ENCODE results near the gene ARHGEF28. TPM values are rescaled to one million over a fixed set of nuclear protein-coding genes. Genes with fewer than 3 reads are reported as not detected.

Gene ARHGEF28
- total RNA-seq, 2 donors from 2014 or later = 2.6 to 3.1 TPM

DNA sequence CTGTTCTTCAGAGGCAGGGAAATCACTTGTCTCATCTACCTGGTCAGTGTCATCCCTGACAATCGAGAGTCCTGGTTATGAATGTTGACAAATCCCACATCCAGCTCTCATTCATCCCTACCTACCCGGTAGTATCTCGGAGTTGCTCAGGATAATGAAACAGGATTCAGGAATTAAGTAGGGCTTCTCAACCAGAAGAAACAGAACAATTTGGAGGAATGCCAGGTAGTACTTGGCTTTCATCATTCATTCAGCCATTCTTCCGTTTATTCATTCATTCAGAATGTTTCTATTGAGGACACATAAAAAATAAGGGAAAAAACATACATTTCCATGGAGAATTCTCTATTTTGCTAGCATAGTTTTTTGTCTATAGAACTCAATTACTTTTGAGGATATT, 195.0 kb downstream of the ARHGEF28 start:
- DNase-seq (no peak), ATAC-seq (no peak)
- intact Hi-C loops (cut with DNase I) = no loop called here

- ATAC-seq = no peak
- no peak for DNase-seq
- intact Hi-C loops (cut with DNase I) = no loop called here
These were observed 196.4 kb downstream of the ARHGEF28 start for GRCh38 chr5:73822278-73822988.

DNA sequence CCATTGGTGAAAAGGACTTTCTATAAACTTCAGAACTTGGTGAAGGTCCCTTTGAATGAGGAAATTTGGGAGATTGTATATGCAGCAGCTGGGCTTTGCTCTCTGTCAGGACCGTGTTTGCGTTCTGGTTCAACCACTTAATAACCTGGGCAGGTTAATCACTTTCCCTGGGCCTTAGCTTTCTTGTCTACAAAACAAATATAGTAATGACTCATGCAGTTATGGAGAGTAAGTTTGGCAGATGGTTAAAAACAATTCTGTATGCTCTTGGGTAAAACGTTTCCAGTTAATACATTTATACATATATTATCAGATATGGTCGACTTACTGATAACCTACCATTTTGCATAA, 197.0 kb downstream of the ARHGEF28 start:
- intact Hi-C loops (cut with DNase I) = no loop called here
- ATAC-seq (no peak), DNase-seq (no peak)

- intact Hi-C loops (cut with DNase I) = no loop called here
- DNase-seq (no peak), ATAC-seq (no peak)
These were observed 197.5 kb downstream of the ARHGEF28 start for GRCh38 chr5:73823508-73823925.

DNA sequence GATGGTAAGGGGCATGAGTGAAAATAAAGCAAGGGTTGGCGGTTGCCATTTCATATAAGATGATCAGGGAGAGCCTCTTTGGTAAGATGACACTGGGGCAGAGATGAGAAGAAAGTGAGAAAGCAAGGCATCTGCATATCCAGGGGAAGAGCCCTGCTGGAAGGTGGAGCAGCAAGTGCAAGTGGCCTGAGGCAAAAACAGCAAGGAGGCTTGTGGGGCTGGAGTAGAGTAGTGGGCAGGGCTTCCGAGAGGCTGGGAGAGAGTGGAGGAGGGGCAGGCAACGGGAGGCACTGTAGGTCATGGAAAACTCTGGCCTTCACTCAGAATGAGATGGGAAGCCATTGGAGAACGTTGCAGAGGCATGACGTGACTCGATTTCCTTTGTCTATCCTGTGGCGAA, 199.2 kb downstream of the ARHGEF28 start:
- no peak for DNase-seq
- intact Hi-C loops (cut with DNase I) = no loop called here
- ATAC-seq = no peak

- DNase-seq (no peak), ATAC-seq (no peak)
- intact Hi-C loops (cut with DNase I) = no loop called here
These were observed 199.7 kb downstream of the ARHGEF28 start for GRCh38 chr5:73825736-73826135.

GRCh38 chr5:73826301-73827105, 200.5 kb downstream of the ARHGEF28 start:
- intact Hi-C loops (cut with DNase I) = no loop called here
- ATAC-seq = no peak
- no peak for DNase-seq

GRCh38 chr5:73827106-73827450, 201.1 kb downstream of the ARHGEF28 start:
- intact Hi-C loops (cut with DNase I) = no loop called here
- no peak for ATAC-seq
- DNase-seq = no peak

- intact Hi-C loops (cut with DNase I) = no loop called here
- DNase-seq (no peak), ATAC-seq (no peak)
These were observed 202.5 kb downstream of the ARHGEF28 start for GRCh38 chr5:73828465-73828864.

- intact Hi-C loops (cut with DNase I) = no loop called here
- no peak for ATAC-seq
- DNase-seq = no peak
These were observed 204.7 kb downstream of the ARHGEF28 start for GRCh38 chr5:73830646-73831045.

DNA sequence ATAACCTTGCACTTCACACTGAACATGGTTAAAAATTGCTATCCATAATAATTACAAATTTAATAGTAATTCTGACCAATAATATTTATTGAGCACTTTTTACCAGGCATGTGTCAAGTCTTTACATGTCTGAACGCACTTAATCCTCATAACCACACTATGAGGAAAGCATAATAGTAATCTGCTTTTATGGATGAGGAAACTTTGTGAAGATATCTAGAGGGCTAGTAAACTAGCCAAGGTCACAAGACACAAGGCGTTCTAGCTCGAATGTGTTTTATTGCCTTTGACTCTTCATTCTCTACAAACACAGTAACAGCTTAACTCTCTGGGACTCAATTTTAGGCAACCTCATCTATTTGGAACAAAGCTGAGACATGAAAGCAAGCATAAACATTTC, 205.1 kb downstream of the ARHGEF28 start:
- ATAC-seq (no peak), DNase-seq (no peak)
- intact Hi-C loops (cut with DNase I) = no loop called here

DNA sequence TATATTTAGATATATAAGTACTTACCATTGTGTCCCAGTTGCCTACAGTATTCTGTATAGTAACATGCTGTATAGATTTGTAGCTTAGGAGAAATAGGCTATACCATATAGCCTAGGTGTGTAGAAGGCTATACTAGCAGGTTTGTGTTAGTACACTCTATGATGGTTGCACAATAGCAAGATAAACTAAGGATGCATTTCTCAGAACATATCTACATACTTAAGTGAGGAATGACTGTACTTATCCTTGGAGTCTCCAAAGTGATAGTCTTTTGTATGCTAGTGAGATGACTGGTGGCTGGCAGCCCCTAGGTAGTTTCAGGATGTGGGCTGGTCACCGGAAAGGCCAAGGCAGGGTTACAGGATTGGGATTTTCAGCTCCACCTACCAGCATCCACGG, 208.7 kb downstream of the ARHGEF28 start:
- no peak for ATAC-seq
- no peak for DNase-seq
- intact Hi-C loops (cut with DNase I) = no loop called here

DNA sequence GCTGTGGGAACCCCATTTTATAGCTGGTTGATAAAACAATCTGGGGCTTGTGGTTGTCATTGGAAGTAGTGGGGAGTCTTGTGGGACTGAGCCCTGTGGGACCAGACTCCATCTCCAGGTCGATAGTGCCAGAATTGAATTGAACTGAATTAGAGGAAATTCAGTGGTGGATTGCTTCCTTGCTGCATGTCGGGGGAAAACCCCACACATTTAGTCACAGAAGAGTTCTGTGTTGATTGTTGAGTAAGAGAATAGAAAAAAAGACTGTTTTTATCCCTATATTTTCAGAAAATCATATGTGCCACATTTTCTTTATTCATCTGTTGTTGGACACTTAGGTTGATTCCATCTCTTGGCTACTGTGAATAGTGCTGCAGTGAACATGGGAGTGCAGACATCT, 209.7 kb downstream of the ARHGEF28 start:
- intact Hi-C loops (cut with DNase I) = no loop called here
- DNase-seq (no peak), ATAC-seq (no peak)

DNA sequence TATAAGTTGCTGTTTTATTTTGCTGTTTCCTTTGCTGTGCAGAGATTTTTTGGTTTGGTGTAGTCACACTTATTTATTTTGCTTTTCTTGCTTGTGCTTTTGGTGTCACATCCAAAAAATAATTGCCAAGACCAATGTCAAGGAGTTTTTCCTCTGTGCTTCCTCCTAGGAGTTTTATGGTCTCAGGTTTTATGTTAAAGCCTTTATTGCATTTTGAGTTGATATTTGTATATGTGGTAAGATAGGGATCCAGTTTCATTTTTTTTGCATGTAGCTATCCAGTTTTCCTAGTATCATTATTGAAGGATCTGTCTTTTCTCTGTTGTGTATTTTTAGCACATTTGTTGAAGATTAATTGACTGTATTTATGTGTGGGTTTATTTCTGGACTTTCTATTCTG, 210.6 kb downstream of the ARHGEF28 start:
- intact Hi-C loops (cut with DNase I) = no loop called here
- no peak for ATAC-seq
- DNase-seq = no peak

DNA sequence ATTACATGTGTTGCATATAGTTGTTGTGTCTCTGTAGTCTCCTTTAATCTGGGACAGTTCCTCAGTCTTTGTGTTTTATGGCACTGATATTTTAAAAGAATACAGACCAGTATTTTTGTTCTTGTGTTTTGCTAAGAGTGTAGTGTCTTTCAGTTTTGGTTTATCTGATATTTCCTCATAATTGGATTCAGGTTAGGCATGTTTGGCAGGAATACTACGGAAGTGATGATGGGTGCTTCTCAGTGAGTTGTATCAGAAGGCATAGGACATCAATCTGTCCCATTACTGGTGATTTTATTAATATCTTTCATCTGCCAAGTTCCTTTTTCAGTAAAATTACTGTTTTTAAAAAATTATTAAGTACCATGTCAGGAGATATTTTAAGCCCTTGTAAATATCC, 212.9 kb downstream of the ARHGEF28 start:
- ATAC-seq (no peak), DNase-seq (no peak)
- intact Hi-C loops (cut with DNase I) = no loop called here

- intact Hi-C loops (cut with DNase I) = no loop called here
- DNase-seq (no peak), ATAC-seq (no peak)
These were observed 215.6 kb downstream of the ARHGEF28 start for GRCh38 chr5:73841641-73842040.

DNA sequence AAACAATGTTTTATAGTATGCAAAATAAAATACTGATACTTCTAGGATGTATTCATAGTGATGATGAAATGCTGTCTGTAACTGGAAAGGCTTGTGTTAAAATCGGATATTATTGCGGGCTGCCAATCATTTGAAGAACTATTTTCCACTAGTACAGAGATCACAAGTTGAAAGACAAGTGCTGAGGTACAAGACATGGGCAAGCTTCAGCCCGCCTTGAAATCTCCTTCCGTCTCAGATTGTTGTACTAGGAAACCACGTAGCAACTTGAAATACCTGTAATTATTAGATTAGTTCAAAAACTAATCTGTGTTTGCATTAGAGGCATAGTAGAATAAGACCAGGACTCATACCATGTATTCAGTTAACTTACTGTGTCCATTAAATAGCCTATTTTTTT, 218.2 kb downstream of the ARHGEF28 start:
- no peak for ATAC-seq
- no peak for DNase-seq
- intact Hi-C loops (cut with DNase I) = no loop called here

DNA sequence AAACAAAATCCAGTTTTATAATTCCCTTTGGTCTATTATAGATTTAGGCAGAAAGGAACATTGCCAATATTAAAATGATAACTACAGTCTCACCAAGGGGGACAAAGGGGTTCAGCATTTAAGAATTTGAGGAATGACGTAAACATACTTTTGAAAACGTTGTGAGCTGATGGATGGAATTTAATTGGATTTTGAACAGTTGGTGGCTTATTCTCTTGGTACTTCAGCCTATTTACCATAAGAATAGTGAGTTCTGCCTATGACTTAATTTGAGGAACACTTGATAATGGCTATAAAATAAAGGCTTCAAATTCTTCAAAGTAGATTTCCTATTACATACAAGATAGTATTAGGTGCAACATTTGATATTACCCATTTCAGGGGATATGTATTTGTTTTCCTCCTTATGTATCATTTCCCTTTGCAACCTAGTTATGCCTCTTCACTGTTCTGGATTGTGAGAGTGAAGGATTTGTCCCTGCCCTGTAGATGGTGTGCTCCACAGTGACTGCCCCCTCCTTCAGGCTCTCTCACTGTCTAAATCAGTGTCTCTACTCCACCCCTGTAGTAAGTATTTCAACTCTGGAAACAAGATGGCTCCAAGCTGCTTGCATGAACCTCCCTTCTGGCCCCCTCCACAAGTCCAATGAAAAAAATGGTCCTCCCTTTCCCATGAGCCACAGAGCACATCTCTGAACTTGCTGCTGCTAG, 225.6 kb downstream of the ARHGEF28 start:
- ATAC-seq (no peak), DNase-seq (no peak)
- intact Hi-C loops (cut with DNase I) = no loop called here

GRCh38 chr5:73853091-73853490, 227.1 kb downstream of the ARHGEF28 start:
- DNase-seq (no peak), ATAC-seq (no peak)
- intact Hi-C loops (cut with DNase I) = no loop called here

DNA sequence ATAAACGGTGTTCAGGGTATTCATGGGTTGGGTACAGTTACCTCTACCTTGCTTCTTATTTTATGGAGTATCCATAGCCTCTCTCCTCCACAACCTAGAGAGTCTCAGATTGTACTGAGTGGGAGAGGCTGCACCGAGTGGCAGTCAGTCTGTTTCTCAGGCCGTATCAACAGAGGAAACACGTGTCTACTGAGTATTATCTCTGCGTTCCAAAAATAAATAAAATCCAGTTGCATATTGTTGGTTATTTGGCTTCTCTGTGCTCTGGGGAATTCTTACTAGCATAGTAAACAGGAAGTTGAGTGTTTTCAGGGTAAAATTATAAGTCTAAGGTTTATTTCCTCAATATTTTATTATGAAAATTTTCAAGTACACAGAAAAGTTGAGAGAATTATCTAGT, 231.0 kb downstream of the ARHGEF28 start:
- DNase-seq = no peak
- intact Hi-C loops (cut with DNase I) = no loop called here

GRCh38 chr5:73857446-73857845, 231.4 kb downstream of the ARHGEF28 start:
- DNase-seq = no peak
- intact Hi-C loops (cut with DNase I) = no loop called here
- no peak for ATAC-seq

More for the DNA sequence above, 231.0 kb downstream of the ARHGEF28 start:
- peak; percentile 63 to 77 for ATAC-seq
